ENCODE data around the gene GGA1.

Gene GGA1

GRCh38 chr22:37639070-37639760 is 30.6 kb downstream of the GGA1 start, which contains the start of gene SH3BP1:
TSS of gene SH3BP1 (plus strand) at chr22:37639669. CDS start at chr22:37639788, 119 bp downstream.
- H3K4me3 ChIP-seq (ENCODE audit: low read depth, low read length): peak within 1 kb of the TSS; percentile 51
- DNase-seq (ENCODE audit: low read depth): no peak
- in situ Hi-C loops (cut with HindIII; ENCODE audit: low sequenced_read_pairs): no loop called here
- no peak for TF ChIP-seq CTCF (IDR thresholded peaks at IDR 0.05; ENCODE audit: low read depth, low read length, missing control alignments)

GRCh38 chr22:37639771-37640590 is 31.3 kb downstream of the GGA1 start:
- H3K4me3 ChIP-seq (ENCODE audit: low read depth, low read length): peak overlapping the region; percentile 51
- TF ChIP-seq CTCF (IDR thresholded peaks at IDR 0.05; ENCODE audit: low read depth, low read length, missing control alignments): no peak
- in situ Hi-C loops (cut with HindIII; ENCODE audit: low sequenced_read_pairs): no loop called here
- DNase-seq (ENCODE audit: low read depth): no peak

GRCh38 chr22:37640591-37641560 is 32.2 kb downstream of the GGA1 start:
- peak overlapping the region; percentile 51 for H3K4me3 ChIP-seq (ENCODE audit: low read depth, low read length)
- DNase-seq (ENCODE audit: low read depth): no peak
- in situ Hi-C loops (cut with HindIII; ENCODE audit: low sequenced_read_pairs): no loop called here
- TF ChIP-seq CTCF (IDR thresholded peaks at IDR 0.05; ENCODE audit: low read depth, low read length, missing control alignments): no peak

GRCh38 chr22:37641561-37641949 is 32.9 kb downstream of the GGA1 start:
- DNase-seq (ENCODE audit: low read depth): no peak
- no peak overlapping the region for H3K4me3 ChIP-seq (ENCODE audit: low read depth, low read length)
- TF ChIP-seq CTCF (IDR thresholded peaks at IDR 0.05; ENCODE audit: low read depth, low read length, missing control alignments): no peak
- in situ Hi-C loops (cut with HindIII; ENCODE audit: low sequenced_read_pairs): no loop called here

GRCh38 chr22:37643225-37643847 is 34.7 kb downstream of the GGA1 start:
- no peak for DNase-seq (ENCODE audit: low read depth)
- H3K4me3 ChIP-seq (ENCODE audit: low read depth, low read length): no peak overlapping the region
- in situ Hi-C loops (cut with HindIII; ENCODE audit: low sequenced_read_pairs): no loop called here
- TF ChIP-seq CTCF (IDR thresholded peaks at IDR 0.05; ENCODE audit: low read depth, low read length, missing control alignments): peak; percentile 95

Data from astrocyte of the cerebellum (primary cell).